Vagina (tissue), 2 donors: ENCODE measurements around the gene SIK3. TPM values are rescaled to one million over a fixed set of nuclear protein-coding genes. Genes with fewer than 3 reads are reported as not detected.

Experiments
- DNase-seq, 2 donors: peaks; one replicate each; pipeline ENCODE4 v3.0.0-alpha.2; 2017; ENCODE audit errors: extremely low spot score in 2 of 2
- H3K27ac ChIP-seq: fragments of 200-600 bp; sonication (generic); one replicate; pipeline ENCODE4 v1.5.1; 2019
- H3K27me3 ChIP-seq: fragments of 200-600 bp; sonication (generic); one replicate; pipeline ENCODE4 v1.5.1; 2019
- H3K36me3 ChIP-seq, 2 donors: fragments of 200-600 bp; sonication (generic); one replicate each; pipeline ENCODE4 v1.5.1; 2017 to 2019
- H3K4me1 ChIP-seq: fragments of 200-600 bp; sonication (generic); one replicate; pipeline ENCODE4 v1.5.1; 2019
- H3K4me3 ChIP-seq, 2 donors: fragments of 200-600 bp; sonication (generic); 1 replicate in 1 of 2; 2 replicates in 1 of 2; pipeline ENCODE4 v1.5.1; 2016 to 2019
- H3K9me3 ChIP-seq: fragments of 200-600 bp; sonication (generic); one replicate; pipeline ENCODE4 v1.5.1; 2019
- CTCF ChIP-seq, 3 experiments: fragments of 450-650 bp in 2 of 3; fragments of 200-600 bp in 1 of 3; sonication (generic) in 1 of 3; IDR thresholded peaks; one replicate each; pipeline ENCODE4 v1.5.1; 2017 to 2019; ENCODE audit warnings: antibody characterized with exemption in 3 of 3, mild to moderate bottlenecking in 2 of 3, moderate library complexity in 2 of 3
- POLR2A ChIP-seq, 2 donors: fragments of 450-650 bp; IDR thresholded peaks; one replicate each; pipeline ENCODE4 v1.6.1; 2017; ENCODE audit warnings: antibody characterized with exemption in 2 of 2, mild to moderate bottlenecking in 2 of 2, moderate library complexity in 2 of 2
- POLR2AphosphoS5 ChIP-seq, 2 donors: sonication (generic); formaldehyde crosslinking; IDR thresholded peaks; one replicate each; pipeline ENCODE4 v1.9.0; 2017; ENCODE audit warnings: antibody characterized with exemption in 2 of 2, mild to moderate bottlenecking in 2 of 2, low read depth in 1 of 2; ENCODE audit not compliant: insufficient read depth in 1 of 2
- intact Hi-C: fragments of 100-400 bp; cut with DNase I; formaldehyde crosslinking; loops from one replicate; pipeline ENCODE4 v1.15.1; 2023
- total RNA-seq: library from RNA; depleted of rRNA; stranded (reverse); fragments of >200 nt; gene quantifications from one replicate; pipeline ENCODE4 v1.2.3, GENCODE V29; 2016

The SIK3 gene
- total RNA-seq, 1 donor from 2014 or later, result 39.0 TPM

GRCh38 chr11:117070016-117070415, 28.2 kb downstream of the SIK3 start:
- Histone ChIP-seq H3K9me3 (no peaks in the 10 kb centered on the region), H3K27ac (no peak overlapping the region), H3K4me1 (peaks cover 40% of the 10 kb centered on the region), H3K27me3 (no peaks in the 10 kb centered on the region), H3K4me3 (no peak overlapping the region), H3K36me3 (no peaks in the 10 kb centered on the region)
- intact Hi-C loops, result no loop called here
- no peak for DNase-seq
- TF ChIP-seq CTCF (IDR thresholded peaks at IDR 0.05) (no peak), POLR2A (IDR thresholded peaks at IDR 0.05) (no peak), POLR2AphosphoS5 (IDR thresholded peaks at IDR 0.05; ENCODE audit: insufficient read depth in 1 of 2, low read depth in 1 of 2) (no peak)

- H3K36me3 ChIP-seq, result no peaks in the 10 kb centered on the region
- H3K27me3 ChIP-seq, result no peaks in the 10 kb centered on the region
- H3K27ac ChIP-seq, result no peak overlapping the region
- peaks cover 31% of the 10 kb centered on the region for H3K4me1 ChIP-seq
- H3K4me3 ChIP-seq, result no peak overlapping the region
- intact Hi-C loops, result no loop called here
- H3K9me3 ChIP-seq, result no peaks in the 10 kb centered on the region
- TF ChIP-seq CTCF (IDR thresholded peaks at IDR 0.05) (no peak), POLR2AphosphoS5 (IDR thresholded peaks at IDR 0.05; ENCODE audit: insufficient read depth in 1 of 2, low read depth in 1 of 2) (no peak), POLR2A (IDR thresholded peaks at IDR 0.05) (no peak)
- no peak for DNase-seq
Observed at GRCh38 chr11:117068303-117068860, 29.8 kb downstream of the SIK3 start.

- Histone ChIP-seq H3K27me3 (no peaks in the 10 kb centered on the region), H3K36me3 (no peaks in the 10 kb centered on the region), H3K4me1 (peaks cover 25% of the 10 kb centered on the region), H3K9me3 (no peaks in the 10 kb centered on the region), H3K27ac (no peak overlapping the region), H3K4me3 (no peak overlapping the region)
- intact Hi-C loops, result no loop called here
- TF ChIP-seq CTCF (IDR thresholded peaks at IDR 0.05), result no peak
- no peak for TF ChIP-seq POLR2A (IDR thresholded peaks at IDR 0.05)
- no peak for TF ChIP-seq POLR2AphosphoS5 (IDR thresholded peaks at IDR 0.05; ENCODE audit: insufficient read depth in 1 of 2, low read depth in 1 of 2)
- DNase-seq, result no peak
Observed at GRCh38 chr11:117066959-117067358, 31.3 kb downstream of the SIK3 start.

GRCh38 chr11:117064275-117064674, 34.0 kb downstream of the SIK3 start:
- H3K27me3 ChIP-seq, result no peaks in the 10 kb centered on the region
- H3K27ac ChIP-seq, result no peak overlapping the region
- intact Hi-C loops, result no loop called here
- H3K4me1 ChIP-seq, result peaks cover 21% of the 10 kb centered on the region
- TF ChIP-seq POLR2AphosphoS5 (IDR thresholded peaks at IDR 0.05; ENCODE audit: insufficient read depth in 1 of 2, low read depth in 1 of 2), result no peak
- no peak for TF ChIP-seq CTCF (IDR thresholded peaks at IDR 0.05)
- TF ChIP-seq POLR2A (IDR thresholded peaks at IDR 0.05), result no peak
- H3K9me3 ChIP-seq, result no peaks in the 10 kb centered on the region
- no peak overlapping the region for H3K4me3 ChIP-seq
- DNase-seq, result no peak
- no peaks in the 10 kb centered on the region for H3K36me3 ChIP-seq

GRCh38 chr11:117062498-117062897, 35.7 kb downstream of the SIK3 start:
- DNase-seq, result no peak
- Histone ChIP-seq H3K4me1 (peaks cover 30% of the 10 kb centered on the region), H3K9me3 (no peaks in the 10 kb centered on the region), H3K36me3 (no peaks in the 10 kb centered on the region), H3K4me3 (no peak overlapping the region), H3K27me3 (no peaks in the 10 kb centered on the region), H3K27ac (no peak overlapping the region)
- intact Hi-C loops, result no loop called here
- no peak for TF ChIP-seq POLR2A (IDR thresholded peaks at IDR 0.05)
- no peak for TF ChIP-seq CTCF (IDR thresholded peaks at IDR 0.05)
